GM20431 (cell line): ENCODE measurements around the gene SUV39H2.
"Not testable (repeated sequence)": the region's sequence is repeated elsewhere in the genome, so short reads cannot be mapped to it uniquely, and the experiment has no call there.

Source experiments
- in situ Hi-C: fragments of 300-500 bp; cut with MseI, MboI; formaldehyde crosslinking; loops from one replicate; pipeline ENCODE4 v1.15.0; 2020; ENCODE audit warnings: low sequenced_read_pairs; ENCODE audit not compliant: unreplicated experiment

The SUV39H2 gene

GRCh38 chr10:14878266-14879123 lies at the start of gene SUV39H2:
Gene SUV39H2 (plus strand): TSS chr10:14878866. CDS start chr10:14878889, 23 bp downstream.
- in situ Hi-C loops, result no loop called here

- in situ Hi-C loops, result no loop called here
Measured at GRCh38 chr10:14833106-14833505, 45.6 kb upstream of the SUV39H2 start.

GRCh38 chr10:14836208-14836607 lies 42.5 kb upstream of the SUV39H2 start:
- in situ Hi-C loops, result no loop called here

GRCh38 chr10:14837003-14837756 lies 41.5 kb upstream of the SUV39H2 start:
- in situ Hi-C loops, result no loop called here

GRCh38 chr10:14837757-14838581 lies 40.7 kb upstream of the SUV39H2 start, which contains the start of the genes CDNF, HSPA14 and MSANTD7:
Gene CDNF (minus strand): TSS chr10:14838037. CDS start chr10:14837946, 91 bp downstream.
Gene HSPA14 (plus strand): TSS chr10:14838306. CDS start chr10:14838403, 97 bp downstream.
Gene MSANTD7 (plus strand): TSS chr10:14838306. CDS start chr10:14842285, 3,979 bp downstream.
- in situ Hi-C loops, result no loop called here

- in situ Hi-C loops, result no loop called here
Measured at GRCh38 chr10:14838582-14839304, 39.9 kb upstream of the SUV39H2 start.

GRCh38 chr10:14839305-14839695 lies 39.4 kb upstream of the SUV39H2 start:
- in situ Hi-C loops, result no loop called here

- in situ Hi-C loops, result no loop called here
Measured at GRCh38 chr10:14840178-14840577, 38.5 kb upstream of the SUV39H2 start.

- in situ Hi-C loops, result no loop called here
Measured at GRCh38 chr10:14843327-14843988, 35.2 kb upstream of the SUV39H2 start.

GRCh38 chr10:14844948-14845347 lies 33.7 kb upstream of the SUV39H2 start:
- in situ Hi-C loops, result no loop called here

GRCh38 chr10:14852236-14852635 lies 26.4 kb upstream of the SUV39H2 start:
- in situ Hi-C loops, result no loop called here

GRCh38 chr10:14855453-14855852 lies 23.2 kb upstream of the SUV39H2 start:
- in situ Hi-C loops, result no loop called here

GRCh38 chr10:14858338-14858960 lies 20.2 kb upstream of the SUV39H2 start:
- in situ Hi-C loops, result no loop called here

GRCh38 chr10:14859043-14859442 lies 19.6 kb upstream of the SUV39H2 start:
- in situ Hi-C loops, result no loop called here

- in situ Hi-C loops, result no loop called here
Measured at GRCh38 chr10:14859775-14860174, 18.9 kb upstream of the SUV39H2 start.

- in situ Hi-C loops, result no loop called here
Measured at GRCh38 chr10:14860791-14861190, 17.9 kb upstream of the SUV39H2 start.

- in situ Hi-C loops, result not testable (repeated sequence)
Measured at GRCh38 chr10:14864466-14864865, 14.2 kb upstream of the SUV39H2 start.

GRCh38 chr10:14864871-14865270 lies 13.8 kb upstream of the SUV39H2 start:
- in situ Hi-C loops, result not testable (repeated sequence)
